H1 (cell line): ENCODE data around the gene F2RL2. TPM values are rescaled to one million over a fixed set of nuclear protein-coding genes. Genes with fewer than 3 reads are reported as not detected.

Experiments
- CEBPB ChIP-seq: IDR thresholded peaks from 2 replicates; pipeline ENCODE4 v1.6.1; 2012; ENCODE audit warnings: low read depth, low read length
- JUN ChIP-seq: IDR thresholded peaks from 2 replicates; pipeline ENCODE4 v1.6.1; 2011; ENCODE audit warnings: low read depth, mild to moderate bottlenecking, improper control_type of control experiment, low read length
- KDM5A ChIP-seq: fragments of 200-600 bp; IDR thresholded peaks from 2 replicates; pipeline ENCODE4 v1.7.1; 2012; ENCODE audit warnings: mild to moderate bottlenecking, low read length, inconsistent platforms, mixed read lengths
- RFX5 ChIP-seq: IDR thresholded peaks from 2 replicates; pipeline ENCODE4 v1.6.1; 2011; ENCODE audit warnings: low read depth, low read length, improper control_type of control experiment, borderline replicate concordance
- SIRT6 ChIP-seq: IDR thresholded peaks from one replicate; pipeline ENCODE4 v1.7.1; 2012; ENCODE audit warnings: low read length, inconsistent platforms
- TCF12 ChIP-seq: IDR thresholded peaks from 2 replicates; pipeline ENCODE4 v1.6.1; 2011; ENCODE audit warnings: low read depth, mild to moderate bottlenecking, low read length
- polyA plus RNA-seq, 7 experiments: library from polyadenylated mRNA; depleted of rRNA in 3 of 7; stranded (reverse) in 5 of 7; unstranded in 2 of 7; fragments of >200 nt in 5 of 7; fragments of 200-250 nt in 2 of 7; gene quantifications; 1 replicate in 5 of 7; 2 replicates in 1 of 7; 4 replicates in 1 of 7; pipeline versions ENCODE4 v1.2.1 to v1.2.3, GENCODE V29; 2011 to 2013; ENCODE audit warnings: missing spikeins in 2 of 7, mixed read lengths in 2 of 7
- total RNA-seq: library from RNA; stranded (reverse); fragmentation: NEBNext Ultra II Directional; extraction: Animal tissue kit (Norgen Biotek cat#: 25700); gene quantifications from 2 replicates; pipeline ENCODE4 v1.2.1, GENCODE V29; 2021
- TF ChIP-seq, protein P1 (sequence below): fragments of 300-600 bp; sonication (generic); IDR thresholded peaks from 2 replicates; pipeline ENCODE4 v1.7.1; 2012; ENCODE audit warnings: low read length, moderate library complexity, mild to moderate bottlenecking, inconsistent platforms; ENCODE audit not compliant: insufficient replicate concordance

F2RL2 gene
- total and polyA plus RNA-seq, 2 of the 8 experiments (the other 6 are each of a cell fraction or from before 2014, with no cell fraction given): 0.03 to 0.07 TPM

DNA sequence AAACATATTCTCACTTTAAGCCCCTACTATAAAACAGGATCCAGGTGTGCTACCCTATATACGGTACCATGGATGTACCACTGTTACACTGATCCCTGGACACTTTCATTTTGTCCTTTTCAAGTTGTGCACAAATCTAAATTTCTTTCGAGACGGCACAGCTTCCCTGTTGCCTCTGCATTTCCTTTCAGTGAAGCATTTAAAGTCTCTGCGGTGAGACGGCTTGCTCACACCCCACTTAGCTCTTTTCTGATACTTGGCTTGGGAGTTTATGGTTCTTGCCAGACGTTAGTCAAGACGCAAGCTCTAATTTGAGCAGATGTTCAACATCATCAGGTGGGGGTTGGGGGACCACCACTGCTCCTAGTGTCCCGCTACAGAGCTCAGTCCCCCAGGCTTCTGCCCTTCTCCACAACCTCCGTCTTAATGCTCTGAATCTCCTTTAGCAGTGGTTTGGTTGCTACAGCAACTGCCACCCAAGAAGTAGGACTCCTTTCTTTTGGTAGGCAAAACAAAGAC lies 15.8 kb downstream of the F2RL2 start (continued):
- no peak for TF ChIP-seq JUN
- no peak for TF ChIP-seq KDM5A
- TF ChIP-seq CEBPB: no peak
- TF ChIP-seq RFX5: no peak
- TF ChIP-seq SIRT6: no peak
- TF ChIP-seq, protein P1, sequence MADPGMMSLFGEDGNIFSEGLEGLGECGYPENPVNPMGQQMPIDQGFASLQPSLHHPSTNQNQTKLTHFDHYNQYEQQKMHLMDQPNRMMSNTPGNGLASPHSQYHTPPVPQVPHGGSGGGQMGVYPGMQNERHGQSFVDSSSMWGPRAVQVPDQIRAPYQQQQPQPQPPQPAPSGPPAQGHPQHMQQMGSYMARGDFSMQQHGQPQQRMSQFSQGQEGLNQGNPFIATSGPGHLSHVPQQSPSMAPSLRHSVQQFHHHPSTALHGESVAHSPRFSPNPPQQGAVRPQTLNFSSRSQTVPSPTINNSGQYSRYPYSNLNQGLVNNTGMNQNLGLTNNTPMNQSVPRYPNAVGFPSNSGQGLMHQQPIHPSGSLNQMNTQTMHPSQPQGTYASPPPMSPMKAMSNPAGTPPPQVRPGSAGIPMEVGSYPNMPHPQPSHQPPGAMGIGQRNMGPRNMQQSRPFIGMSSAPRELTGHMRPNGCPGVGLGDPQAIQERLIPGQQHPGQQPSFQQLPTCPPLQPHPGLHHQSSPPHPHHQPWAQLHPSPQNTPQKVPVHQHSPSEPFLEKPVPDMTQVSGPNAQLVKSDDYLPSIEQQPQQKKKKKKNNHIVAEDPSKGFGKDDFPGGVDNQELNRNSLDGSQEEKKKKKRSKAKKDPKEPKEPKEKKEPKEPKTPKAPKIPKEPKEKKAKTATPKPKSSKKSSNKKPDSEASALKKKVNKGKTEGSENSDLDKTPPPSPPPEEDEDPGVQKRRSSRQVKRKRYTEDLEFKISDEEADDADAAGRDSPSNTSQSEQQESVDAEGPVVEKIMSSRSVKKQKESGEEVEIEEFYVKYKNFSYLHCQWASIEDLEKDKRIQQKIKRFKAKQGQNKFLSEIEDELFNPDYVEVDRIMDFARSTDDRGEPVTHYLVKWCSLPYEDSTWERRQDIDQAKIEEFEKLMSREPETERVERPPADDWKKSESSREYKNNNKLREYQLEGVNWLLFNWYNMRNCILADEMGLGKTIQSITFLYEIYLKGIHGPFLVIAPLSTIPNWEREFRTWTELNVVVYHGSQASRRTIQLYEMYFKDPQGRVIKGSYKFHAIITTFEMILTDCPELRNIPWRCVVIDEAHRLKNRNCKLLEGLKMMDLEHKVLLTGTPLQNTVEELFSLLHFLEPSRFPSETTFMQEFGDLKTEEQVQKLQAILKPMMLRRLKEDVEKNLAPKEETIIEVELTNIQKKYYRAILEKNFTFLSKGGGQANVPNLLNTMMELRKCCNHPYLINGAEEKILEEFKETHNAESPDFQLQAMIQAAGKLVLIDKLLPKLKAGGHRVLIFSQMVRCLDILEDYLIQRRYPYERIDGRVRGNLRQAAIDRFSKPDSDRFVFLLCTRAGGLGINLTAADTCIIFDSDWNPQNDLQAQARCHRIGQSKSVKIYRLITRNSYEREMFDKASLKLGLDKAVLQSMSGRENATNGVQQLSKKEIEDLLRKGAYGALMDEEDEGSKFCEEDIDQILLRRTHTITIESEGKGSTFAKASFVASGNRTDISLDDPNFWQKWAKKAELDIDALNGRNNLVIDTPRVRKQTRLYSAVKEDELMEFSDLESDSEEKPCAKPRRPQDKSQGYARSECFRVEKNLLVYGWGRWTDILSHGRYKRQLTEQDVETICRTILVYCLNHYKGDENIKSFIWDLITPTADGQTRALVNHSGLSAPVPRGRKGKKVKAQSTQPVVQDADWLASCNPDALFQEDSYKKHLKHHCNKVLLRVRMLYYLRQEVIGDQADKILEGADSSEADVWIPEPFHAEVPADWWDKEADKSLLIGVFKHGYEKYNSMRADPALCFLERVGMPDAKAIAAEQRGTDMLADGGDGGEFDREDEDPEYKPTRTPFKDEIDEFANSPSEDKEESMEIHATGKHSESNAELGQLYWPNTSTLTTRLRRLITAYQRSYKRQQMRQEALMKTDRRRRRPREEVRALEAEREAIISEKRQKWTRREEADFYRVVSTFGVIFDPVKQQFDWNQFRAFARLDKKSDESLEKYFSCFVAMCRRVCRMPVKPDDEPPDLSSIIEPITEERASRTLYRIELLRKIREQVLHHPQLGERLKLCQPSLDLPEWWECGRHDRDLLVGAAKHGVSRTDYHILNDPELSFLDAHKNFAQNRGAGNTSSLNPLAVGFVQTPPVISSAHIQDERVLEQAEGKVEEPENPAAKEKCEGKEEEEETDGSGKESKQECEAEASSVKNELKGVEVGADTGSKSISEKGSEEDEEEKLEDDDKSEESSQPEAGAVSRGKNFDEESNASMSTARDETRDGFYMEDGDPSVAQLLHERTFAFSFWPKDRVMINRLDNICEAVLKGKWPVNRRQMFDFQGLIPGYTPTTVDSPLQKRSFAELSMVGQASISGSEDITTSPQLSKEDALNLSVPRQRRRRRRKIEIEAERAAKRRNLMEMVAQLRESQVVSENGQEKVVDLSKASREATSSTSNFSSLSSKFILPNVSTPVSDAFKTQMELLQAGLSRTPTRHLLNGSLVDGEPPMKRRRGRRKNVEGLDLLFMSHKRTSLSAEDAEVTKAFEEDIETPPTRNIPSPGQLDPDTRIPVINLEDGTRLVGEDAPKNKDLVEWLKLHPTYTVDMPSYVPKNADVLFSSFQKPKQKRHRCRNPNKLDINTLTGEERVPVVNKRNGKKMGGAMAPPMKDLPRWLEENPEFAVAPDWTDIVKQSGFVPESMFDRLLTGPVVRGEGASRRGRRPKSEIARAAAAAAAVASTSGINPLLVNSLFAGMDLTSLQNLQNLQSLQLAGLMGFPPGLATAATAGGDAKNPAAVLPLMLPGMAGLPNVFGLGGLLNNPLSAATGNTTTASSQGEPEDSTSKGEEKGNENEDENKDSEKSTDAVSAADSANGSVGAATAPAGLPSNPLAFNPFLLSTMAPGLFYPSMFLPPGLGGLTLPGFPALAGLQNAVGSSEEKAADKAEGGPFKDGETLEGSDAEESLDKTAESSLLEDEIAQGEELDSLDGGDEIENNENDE: no peak
- no peak for TF ChIP-seq TCF12
